Measurements from ENCODE around the gene ABCB9. TPM values are rescaled to one million over a fixed set of nuclear protein-coding genes. Genes with fewer than 3 reads are reported as not detected.

Gene ABCB9
- total RNA-seq, 4 donors from 2014 or later = 0.40 to 15.3 (median 9.2) TPM

GRCh38 chr12:122980183-122981035 lies 14.1 kb upstream of the ABCB9 start, which contains the start of gene ARL6IP4:
Gene ARL6IP4 (plus strand): TSS chr12:122980681. CDS start chr12:122981140, 459 bp downstream.
- Histone ChIP-seq H3K27ac (peak within 1 kb of the TSS; percentile 89 to 93 (median 92)), H3K4me1 (peaks cover 41 to 73% (median 59%) of the 10 kb centered on the region in 4 donors), H3K4me3 (peak within 1 kb of the TSS; percentile 69 to 98 (median 92)), H3K27me3 (no peaks in the 10 kb centered on the region), H3K9me3 (no peaks in the 10 kb centered on the region), H3K36me3 (no peaks in the 10 kb centered on the region)
- WGBS, 2 donors (ENCODE audit: low coverage in 1 of 2) = 0% methylated on average over 50 of the region's 96 CpGs; no CpG with 5 or more reads in 1 of the 2 donors
- peak; percentile 70 for DNase-seq
- intact Hi-C loops (cut with DNase I; ENCODE audit: low total_unique reads) (no loop called here), in situ Hi-C loops (cut with MboI; ENCODE audit: low pct_ligation_motif_present in 1 of 4, low pct_unique_long_range_greater_than_20kb in 1 of 4, low sequenced_read_pairs in 3 of 4) (no loop called here)
- peak; percentile 41 for TF ChIP-seq POLR2A (IDR thresholded peaks at IDR 0.05)
- TF ChIP-seq EP300 (IDR thresholded peaks at IDR 0.05; ENCODE audit: low read depth) = no peak
- TF ChIP-seq CTCF (IDR thresholded peaks at IDR 0.05) = peak in 1 of 5 experiments; percentile 7
- peak in 2 of 3 donors; percentile 62 to 70 for TF ChIP-seq POLR2AphosphoS5 (IDR thresholded peaks at IDR 0.05)

GRCh38 chr12:122979908-122980182 lies 13.6 kb upstream of the ABCB9 start:
- TF ChIP-seq CTCF (IDR thresholded peaks at IDR 0.05) = no peak
- TF ChIP-seq POLR2A (IDR thresholded peaks at IDR 0.05) = no peak
- TF ChIP-seq EP300 (IDR thresholded peaks at IDR 0.05; ENCODE audit: low read depth) = no peak
- TF ChIP-seq POLR2AphosphoS5 (IDR thresholded peaks at IDR 0.05) = no peak
- in situ Hi-C loops (cut with MboI; ENCODE audit: low pct_ligation_motif_present in 1 of 4, low pct_unique_long_range_greater_than_20kb in 1 of 4, low sequenced_read_pairs in 3 of 4) = loop anchor here in 2 of 4 donors (10.0 kb wide), 1 partner anchor 255 kb away; the partner anchor contains the start of genes MPHOSPH9 (in 2 of the 2) and MTRFR (in 2 of the 2)
- no peaks in the 10 kb centered on the region for H3K9me3 ChIP-seq
- no peaks in the 10 kb centered on the region for H3K27me3 ChIP-seq
- H3K27ac ChIP-seq = peak overlapping the region; percentile 89 to 93 (median 92)
- intact Hi-C loops (cut with DNase I; ENCODE audit: low total_unique reads) = loop anchor here (10.0 kb wide), 1 partner anchor 255 kb away; the partner anchor contains the start of genes MPHOSPH9 and MTRFR
- no peaks in the 10 kb centered on the region for H3K36me3 ChIP-seq
- H3K4me1 ChIP-seq = peaks cover 41 to 69% (median 57%) of the 10 kb centered on the region in 4 donors
- WGBS, 2 donors (ENCODE audit: low coverage in 1 of 2) = 1% methylated on average over 7 of the region's 7 CpGs; no CpG with 5 or more reads in 1 of the 2 donors
- H3K4me3 ChIP-seq = peak overlapping the region; percentile 69 to 98 (median 92)
- DNase-seq = no peak

GRCh38 chr12:122979001-122979907 lies 13.0 kb upstream of the ABCB9 start:
- intact Hi-C loops (cut with DNase I; ENCODE audit: low total_unique reads) (loop anchor here (10.0 kb wide), 1 partner anchor 256 kb away; the partner anchor contains the start of genes MPHOSPH9 and MTRFR), in situ Hi-C loops (cut with MboI; ENCODE audit: low pct_ligation_motif_present in 1 of 4, low pct_unique_long_range_greater_than_20kb in 1 of 4, low sequenced_read_pairs in 3 of 4) (loop anchor here in 2 of 4 donors (10.0 kb wide), 1 partner anchor 256 kb away; the partner anchor contains the start of genes MPHOSPH9 (in 2 of the 2) and MTRFR (in 2 of the 2))
- no peak for DNase-seq
- Histone ChIP-seq H3K36me3 (no peaks in the 10 kb centered on the region), H3K27me3 (no peaks in the 10 kb centered on the region), H3K27ac (peak overlapping the region; percentile 89 to 93 (median 92)), H3K4me3 (peak overlapping the region in 3 of 4 donors; percentile 69 to 98 (median 91)), H3K9me3 (no peaks in the 10 kb centered on the region), H3K4me1 (peaks cover 41 to 63% (median 53%) of the 10 kb centered on the region in 4 donors)
- TF ChIP-seq EP300 (IDR thresholded peaks at IDR 0.05; ENCODE audit: low read depth) = no peak
- no peak for TF ChIP-seq POLR2AphosphoS5 (IDR thresholded peaks at IDR 0.05)
- TF ChIP-seq POLR2A (IDR thresholded peaks at IDR 0.05) = no peak
- TF ChIP-seq CTCF (IDR thresholded peaks at IDR 0.05) = no peak
- WGBS, 2 donors (ENCODE audit: low coverage in 1 of 2) = 58% methylated on average over 12 of the region's 28 CpGs; no CpG with 5 or more reads in 1 of the 2 donors
